GM21381 (cell line): ENCODE results near the gene SPON1.

Experiments
- ATAC-seq: cut with Tn5 transposase; IDR thresholded peaks from one replicate; pipeline ENCODE4 v1.9.1; 2021; ENCODE audit warnings: mild to moderate bottlenecking, moderate library complexity; ENCODE audit not compliant: unreplicated experiment

Gene SPON1

DNA sequence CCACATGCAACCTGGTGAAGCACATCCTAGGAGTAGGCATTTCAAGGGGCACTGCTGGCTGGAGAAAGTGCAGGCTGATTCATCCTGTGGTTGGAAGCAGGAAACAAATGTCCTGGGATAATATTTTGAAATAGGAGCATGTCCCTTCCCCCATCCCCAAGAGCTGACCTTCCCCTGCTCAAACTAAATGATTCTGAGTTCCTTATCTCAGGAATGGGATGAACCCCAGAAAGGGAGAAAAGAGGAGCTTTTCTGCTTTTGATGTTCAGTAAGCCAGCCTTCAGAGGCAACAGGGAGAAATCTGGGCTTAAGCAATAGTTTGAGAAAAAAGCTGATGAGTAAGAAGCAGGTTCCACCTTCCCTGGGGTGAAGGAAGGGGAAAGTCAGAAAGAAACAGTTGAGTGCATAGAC lies 19.5 kb upstream of the SPON1 start:
- ATAC-seq: no peak

- no peak for ATAC-seq
Observed at GRCh38 chr11:13944016-13944415, 18.5 kb upstream of the SPON1 start.

DNA sequence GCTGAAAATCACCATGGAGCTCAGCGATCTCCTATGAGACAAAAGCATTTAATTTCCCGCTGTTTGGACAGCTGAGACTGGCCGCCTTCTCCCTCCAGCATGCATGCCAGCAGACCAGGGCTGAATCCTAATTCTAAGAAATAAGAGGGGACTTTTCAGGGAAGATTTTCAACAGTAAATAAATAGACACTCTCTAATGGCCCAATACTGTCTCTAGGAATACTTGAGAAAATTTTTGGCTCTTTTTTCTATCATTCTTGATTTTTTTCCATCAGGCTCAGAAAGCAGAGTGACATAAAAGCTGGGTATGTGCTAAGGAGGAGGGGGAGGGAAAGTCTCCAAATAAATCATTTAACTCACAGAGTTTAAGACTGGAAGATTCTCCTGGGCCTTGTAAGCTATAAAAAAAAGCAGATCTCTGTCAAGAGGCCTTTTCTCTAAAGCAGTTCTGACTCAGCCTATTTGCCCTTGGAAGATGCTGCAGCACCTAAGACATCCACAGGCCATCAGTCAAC lies 17.6 kb upstream of the SPON1 start:
- no peak for ATAC-seq

DNA sequence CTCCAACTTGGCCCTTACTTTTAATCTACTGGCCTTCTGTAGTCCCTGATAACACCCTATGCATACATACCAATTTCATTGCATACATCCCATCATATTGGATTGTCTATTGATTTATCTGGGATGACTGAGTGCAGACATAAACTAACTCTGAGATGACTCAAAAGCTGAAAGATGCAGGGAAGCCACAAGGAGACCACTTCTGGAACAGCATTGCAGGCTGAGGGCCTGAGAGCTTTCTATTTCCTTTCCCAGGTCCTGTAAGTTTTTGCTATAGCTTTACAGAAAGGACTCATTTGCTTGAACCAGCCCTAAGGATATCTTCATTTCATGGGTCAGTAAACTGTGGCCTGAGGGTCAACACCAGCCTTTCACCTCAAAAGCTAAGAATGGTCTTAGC lies 15.1 kb upstream of the SPON1 start:
- ATAC-seq: no peak

GRCh38 chr11:13949876-13950275 lies 12.6 kb upstream of the SPON1 start:
- ATAC-seq: no peak

- no peak for ATAC-seq
Observed at GRCh38 chr11:13952221-13952620, 10.3 kb upstream of the SPON1 start.

DNA sequence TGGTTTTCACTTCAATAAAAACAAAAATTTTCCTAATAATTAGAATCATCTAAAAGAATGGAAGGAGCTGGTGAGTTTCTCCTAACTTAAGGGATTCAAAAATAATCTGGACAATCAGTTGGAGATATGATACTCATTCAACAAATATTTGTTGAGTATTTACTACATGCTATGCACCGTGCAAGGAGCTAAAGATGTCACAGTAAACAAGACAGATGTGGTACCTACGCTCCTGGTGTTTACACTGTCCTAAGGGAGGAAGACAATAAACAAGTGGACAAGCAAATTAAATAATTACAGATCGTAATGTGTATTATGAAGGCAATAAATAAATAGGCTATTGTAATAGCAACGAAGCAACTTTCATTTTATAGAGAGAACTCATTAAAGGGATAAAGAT lies 9.9 kb upstream of the SPON1 start:
- ATAC-seq: no peak

DNA sequence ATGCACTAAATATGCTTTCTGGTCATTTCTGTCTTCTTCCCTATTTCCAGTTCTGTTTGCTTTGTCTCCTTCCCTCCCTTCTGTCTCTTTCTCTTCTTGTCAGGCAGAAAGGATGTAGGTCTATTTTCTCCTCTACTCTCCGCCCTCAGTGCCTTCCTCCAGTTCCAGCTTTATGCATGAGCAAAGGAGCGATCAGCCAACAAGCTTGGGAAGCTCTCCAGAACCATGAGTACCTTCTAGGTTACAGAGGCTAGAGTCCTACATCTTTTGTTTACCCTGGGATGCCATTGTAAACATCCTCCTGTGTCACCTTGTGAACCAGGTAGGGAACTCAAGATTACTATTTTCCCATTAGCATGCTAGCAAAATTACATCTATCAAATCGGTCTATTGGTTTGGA lies 7.9 kb upstream of the SPON1 start:
- no peak for ATAC-seq

- no peak for ATAC-seq
Observed at GRCh38 chr11:13955971-13956421, 6.5 kb upstream of the SPON1 start.

DNA sequence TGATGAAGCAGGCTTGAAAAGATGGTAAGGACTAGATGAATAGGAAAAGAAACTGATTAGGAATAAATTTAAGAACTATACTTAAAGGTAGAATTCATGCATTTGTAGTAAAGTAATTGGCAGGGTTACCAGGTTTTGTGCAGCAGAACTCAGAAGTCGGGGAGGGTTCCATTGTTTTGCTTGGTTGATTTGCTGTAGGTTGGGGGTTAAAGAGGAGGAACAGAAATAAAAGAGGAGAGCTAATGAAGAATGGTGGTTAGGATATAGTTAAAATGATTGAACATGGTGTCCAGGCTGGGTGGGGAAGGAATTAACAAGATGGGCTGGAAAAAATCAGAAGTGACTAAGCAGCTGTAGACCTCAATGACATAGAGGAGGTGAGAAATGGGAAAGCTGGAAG lies 5.5 kb upstream of the SPON1 start:
- no peak for ATAC-seq

DNA sequence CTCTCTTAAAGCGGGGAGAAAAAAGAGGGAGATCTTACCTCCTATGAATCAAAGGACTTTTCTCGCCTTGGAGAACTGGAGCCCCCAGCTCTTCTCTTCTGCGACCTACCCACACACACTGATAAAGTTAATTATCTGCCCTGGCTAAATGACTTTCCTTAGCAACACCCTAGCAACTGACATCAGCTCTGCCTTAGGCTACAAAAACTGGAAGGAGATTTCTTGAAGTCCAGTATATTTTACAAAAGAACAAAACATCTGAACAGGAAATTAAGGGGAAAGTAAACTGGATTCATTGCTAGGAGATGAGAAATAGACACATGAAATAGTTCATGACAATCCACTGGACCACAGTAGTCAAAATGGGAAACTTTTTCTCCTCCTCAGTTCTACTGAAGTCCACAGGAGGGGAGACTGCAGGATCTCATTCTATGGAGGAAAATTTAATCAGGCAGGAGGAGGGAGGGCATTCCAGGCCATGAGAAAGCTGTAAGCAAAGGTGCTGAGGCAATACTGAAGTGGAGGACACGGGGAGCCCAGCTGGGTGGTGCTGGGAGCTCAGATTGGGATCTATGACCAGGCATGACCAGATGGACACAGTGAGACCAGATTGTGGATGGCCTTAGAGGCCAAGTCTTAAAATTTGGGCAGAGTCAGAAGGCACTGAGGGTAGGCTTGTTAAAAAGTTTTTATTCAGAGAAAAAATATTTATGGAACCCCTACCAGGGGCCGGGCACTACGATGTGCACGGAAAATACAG lies 3.7 kb upstream of the SPON1 start:
- no peak for ATAC-seq

DNA sequence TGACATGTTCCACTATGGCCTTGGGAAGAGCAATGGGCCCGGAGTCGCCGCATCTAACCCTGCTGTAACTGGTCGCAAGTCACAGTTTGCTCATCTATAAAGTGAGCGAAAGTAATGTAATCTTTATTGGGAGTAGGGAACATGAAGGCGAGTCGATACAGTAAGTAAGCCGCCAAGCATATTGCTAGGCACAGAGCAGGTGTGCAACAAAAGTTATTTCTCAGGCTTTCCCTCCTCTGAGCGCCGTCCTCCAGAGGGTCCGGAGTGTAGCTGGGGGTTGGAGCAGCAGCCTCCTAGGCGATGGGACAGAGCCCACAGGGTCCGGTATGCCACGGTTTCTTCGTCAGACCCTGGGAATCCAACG lies 343 bp upstream of the SPON1 start:
- no peak for ATAC-seq

GRCh38 chr11:13963169-13963948 lies 836 bp downstream of the SPON1 start:
- no peak for ATAC-seq

GRCh38 chr11:13963949-13964770 lies 1.6 kb downstream of the SPON1 start:
- ATAC-seq: no peak

DNA sequence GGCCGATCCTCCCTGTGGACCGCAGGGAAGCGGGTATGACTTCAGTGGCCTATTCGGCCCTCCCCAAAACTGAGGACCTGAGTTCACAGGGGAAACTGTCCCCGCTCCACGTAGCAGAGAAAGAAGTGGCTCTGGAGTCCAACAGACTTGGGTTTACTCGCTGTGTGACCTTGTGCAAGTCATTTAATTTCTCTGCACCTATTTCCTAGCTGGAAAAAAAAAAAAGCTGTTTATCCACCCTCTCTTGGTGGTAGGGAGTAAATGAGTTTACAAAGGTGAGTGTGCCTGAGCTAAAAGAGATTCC lies 2.2 kb downstream of the SPON1 start:
- no peak for ATAC-seq

- no peak for ATAC-seq
Observed at GRCh38 chr11:13965337-13965736, 2.8 kb downstream of the SPON1 start.

DNA sequence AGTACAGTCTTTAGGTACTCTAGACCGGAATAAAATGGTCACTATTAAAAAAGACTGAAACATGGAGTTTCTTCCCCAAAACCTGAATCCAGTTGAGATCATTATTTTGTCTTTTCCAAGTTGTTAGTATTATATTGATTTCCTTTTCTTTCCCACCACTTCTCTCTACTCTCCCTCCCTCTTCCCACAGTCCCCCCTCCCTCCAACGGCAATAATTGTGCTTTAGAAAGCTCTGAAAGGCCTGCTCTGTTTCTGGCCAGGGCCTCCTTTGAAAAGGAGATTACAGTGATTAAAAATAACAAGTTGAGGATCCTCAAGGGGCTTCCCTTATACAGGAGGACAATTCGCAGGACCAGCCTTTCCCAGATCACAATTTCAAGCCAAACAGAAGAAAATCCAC lies 3.5 kb downstream of the SPON1 start:
- ATAC-seq: no peak

GRCh38 chr11:13966486-13966885 lies 4.0 kb downstream of the SPON1 start:
- no peak for ATAC-seq

GRCh38 chr11:13970986-13971385 lies 8.5 kb downstream of the SPON1 start:
- ATAC-seq: no peak

- no peak for ATAC-seq
Observed at GRCh38 chr11:13972043-13972910, 9.8 kb downstream of the SPON1 start.

GRCh38 chr11:13972944-13973343 lies 10.4 kb downstream of the SPON1 start:
- no peak for ATAC-seq
